HG02678 (cell line): ENCODE results near the gene DNMT1.
"Not testable (repeated sequence)": the region's sequence is repeated elsewhere in the genome, so short reads cannot be mapped to it uniquely, and the experiment has no call there.

ENCODE experiments used
- ATAC-seq: cut with Tn5 transposase; IDR thresholded peaks from one replicate; pipeline ENCODE4 v1.9.1; 2021; ENCODE audit warnings: mild to moderate bottlenecking, moderate library complexity; ENCODE audit not compliant: unreplicated experiment

Gene DNMT1

DNA sequence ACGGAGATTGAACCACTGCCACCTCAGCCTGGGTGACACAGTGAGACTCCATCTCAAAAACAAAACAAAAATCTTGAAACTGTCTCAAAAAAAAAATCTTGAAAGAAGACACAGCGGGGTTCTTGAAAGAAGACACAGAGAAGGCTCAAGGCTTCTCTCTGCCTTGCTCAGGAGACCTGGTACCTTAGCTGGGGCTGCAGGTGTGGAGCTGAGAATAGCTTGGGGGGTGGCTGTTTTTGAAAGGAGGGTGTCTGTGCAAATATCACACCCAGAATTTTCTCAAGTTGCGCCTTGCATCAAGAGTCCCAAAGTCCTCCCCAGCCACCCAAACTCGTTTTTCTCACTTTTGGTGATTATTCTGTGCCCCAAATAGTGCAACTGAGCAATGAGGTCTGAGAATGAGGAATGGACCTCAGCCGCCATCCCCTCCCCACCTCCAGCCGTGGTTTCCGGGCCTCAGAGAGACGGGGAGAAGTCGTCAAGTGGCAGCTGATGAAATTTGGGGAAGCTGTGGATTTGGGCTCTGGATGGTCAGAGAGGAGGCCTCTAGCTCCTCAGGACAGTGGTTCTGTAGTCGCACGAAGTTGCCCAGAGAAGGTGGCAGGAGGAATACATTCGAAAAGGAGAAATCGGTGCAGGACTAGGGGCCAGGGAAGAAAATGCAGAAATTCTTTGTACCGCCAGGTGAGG is 27.6 kb upstream of the DNMT1 start:
- no peak for ATAC-seq

DNA sequence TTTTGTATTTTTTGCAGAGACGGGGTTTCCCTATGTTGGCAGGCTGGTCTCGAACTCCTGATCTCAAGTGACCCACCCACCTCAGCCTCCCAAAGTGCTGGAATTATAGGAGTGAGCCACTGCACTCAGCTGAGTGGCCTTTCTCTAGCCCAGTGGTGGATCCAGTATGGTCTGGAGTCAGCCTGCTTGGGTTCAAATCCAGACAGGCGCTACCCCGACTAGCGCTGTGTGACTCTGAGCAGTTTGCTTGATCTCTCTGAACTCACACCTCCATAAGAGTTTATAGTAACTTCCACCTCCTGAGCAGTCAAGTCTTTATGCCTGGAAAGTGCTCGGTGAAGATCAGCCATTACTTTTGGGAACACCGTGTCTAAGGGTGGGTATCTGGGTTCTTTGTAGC is 25.9 kb upstream of the DNMT1 start:
- no peak for ATAC-seq

DNA sequence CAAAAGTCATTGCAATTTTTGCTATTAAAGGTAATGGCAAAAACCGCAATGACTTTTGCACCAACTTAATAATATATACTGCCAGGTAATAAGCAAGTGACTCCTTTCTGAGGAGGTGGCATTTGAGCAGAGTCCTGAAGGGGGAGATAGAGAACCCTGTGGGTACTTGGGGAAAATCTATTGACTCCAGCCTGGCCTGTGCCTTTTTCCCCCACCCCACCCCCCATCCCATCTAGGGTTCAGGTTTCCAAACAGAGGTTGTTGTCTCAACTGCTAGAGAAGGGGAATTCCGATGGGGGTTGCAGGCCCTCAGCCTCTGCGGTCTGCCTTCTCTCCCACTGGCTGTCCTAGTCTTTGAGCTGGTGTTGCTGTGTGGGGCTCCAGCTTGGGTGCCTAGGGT is 24.9 kb upstream of the DNMT1 start:
- no peak for ATAC-seq

DNA sequence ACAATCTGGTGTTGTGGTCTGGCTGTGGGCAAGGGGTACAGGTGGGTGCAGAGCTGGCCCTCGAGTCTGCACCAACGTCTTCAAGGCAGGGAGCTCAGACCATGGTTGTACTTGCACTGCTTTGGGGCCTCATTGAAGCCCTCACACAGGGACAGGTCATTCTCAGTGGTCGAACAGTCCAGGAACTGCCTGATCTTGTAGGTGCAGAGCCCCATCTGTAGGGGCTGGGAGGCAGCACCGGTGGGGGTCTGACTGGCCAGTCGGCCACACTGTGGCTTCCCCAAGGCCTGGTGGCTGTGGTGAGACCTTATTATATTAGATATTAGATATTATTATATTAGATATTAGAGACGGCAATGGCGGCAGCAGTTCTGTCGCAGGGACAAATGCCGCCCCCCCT is 22.3 kb upstream of the DNMT1 start:
- no peak for ATAC-seq

DNA sequence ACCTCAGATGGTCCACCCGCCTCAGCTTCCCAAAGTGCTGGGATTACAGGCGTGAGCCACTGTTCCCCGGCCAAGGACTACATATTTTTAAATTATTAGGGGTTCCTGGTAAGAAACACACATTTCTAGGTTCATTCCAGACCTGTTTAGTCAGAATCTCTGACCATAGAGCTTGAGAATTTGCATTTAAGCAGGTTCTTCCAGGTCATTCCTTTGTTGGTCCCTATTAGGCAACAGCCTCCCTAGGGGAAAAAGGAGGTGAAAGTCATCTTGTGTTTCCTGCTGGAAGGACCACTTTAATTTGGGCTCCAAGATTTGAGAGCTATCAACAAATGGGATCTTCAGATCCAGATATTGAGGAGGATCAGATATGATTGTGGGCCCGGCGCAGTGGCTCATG is 20.0 kb upstream of the DNMT1 start:
- ATAC-seq: no peak

DNA sequence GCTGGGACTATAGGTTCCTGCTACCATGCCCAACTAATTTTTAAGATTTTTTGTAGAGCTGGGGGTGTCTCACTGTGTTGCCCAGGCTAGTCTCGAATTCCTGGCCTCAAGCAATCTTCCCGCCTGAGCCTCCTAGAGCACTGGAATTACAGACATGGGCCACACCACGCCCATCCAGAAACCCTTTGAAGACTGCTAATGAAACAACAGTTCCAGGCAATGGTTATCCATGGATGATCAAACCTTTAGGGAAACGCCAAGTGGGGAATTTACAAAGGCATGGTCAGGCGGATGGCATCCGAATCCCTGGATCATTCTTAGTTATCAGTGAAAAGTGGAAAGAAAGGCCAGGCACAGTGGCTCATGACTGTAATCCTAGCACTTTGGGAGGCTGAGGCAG is 16.9 kb upstream of the DNMT1 start:
- no peak for ATAC-seq

DNA sequence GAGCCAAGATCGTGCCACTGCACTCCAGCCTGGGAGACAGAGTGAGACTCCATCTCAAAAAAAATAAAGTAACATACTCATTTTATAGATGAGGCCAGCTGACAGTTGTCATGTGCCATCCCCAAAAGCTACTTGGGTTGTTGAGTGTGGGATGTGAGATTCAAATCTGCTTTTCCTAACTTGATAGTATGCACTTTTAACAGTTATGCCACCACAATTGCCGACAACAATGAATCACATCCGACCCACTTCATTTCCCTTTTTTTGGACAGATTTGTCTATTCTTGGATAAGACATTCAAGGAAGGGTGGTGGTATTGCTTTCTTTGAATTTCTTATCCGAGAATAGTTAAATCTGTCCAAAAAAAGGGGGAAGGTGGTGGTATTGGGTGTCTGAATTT is 16.3 kb upstream of the DNMT1 start:
- ATAC-seq: no peak

DNA sequence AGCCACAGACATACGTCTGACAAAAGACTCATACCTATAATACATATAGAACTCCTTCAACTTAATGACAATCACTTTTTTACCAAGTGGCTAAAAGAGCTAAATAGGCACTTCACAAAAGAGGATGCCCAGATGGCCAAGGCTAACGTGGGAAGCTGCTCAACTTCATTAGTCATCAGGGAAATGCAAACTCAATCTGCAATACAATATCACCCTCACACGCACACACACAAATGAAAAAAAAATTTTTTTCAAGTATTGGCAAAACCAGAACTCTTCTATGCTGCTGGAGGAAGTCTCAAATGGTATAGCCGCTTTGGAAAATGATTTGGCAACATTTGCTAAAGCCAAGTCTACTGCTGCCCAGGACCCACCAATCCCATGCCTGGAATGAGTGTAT is 14.6 kb upstream of the DNMT1 start:
- no peak for ATAC-seq

DNA sequence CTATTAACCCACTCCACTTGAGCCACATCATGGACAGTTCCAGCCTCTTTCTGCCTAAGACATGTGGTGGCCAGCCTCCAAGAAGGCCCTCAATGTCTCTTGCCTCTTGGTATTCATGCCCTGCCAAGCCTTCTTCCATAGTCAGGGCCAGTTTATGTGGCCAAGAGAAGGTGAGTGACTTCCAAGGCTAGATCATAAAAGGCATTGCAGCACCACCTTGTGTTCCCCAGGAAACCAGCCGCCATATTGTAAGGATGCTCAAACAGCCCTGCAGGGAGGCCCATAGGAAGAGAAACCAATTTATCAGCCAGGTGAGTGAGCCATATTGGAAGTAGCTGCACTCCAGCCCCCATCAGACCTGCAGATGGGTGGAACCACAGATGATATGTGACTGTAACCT is 12.3 kb upstream of the DNMT1 start:
- no peak for ATAC-seq

DNA sequence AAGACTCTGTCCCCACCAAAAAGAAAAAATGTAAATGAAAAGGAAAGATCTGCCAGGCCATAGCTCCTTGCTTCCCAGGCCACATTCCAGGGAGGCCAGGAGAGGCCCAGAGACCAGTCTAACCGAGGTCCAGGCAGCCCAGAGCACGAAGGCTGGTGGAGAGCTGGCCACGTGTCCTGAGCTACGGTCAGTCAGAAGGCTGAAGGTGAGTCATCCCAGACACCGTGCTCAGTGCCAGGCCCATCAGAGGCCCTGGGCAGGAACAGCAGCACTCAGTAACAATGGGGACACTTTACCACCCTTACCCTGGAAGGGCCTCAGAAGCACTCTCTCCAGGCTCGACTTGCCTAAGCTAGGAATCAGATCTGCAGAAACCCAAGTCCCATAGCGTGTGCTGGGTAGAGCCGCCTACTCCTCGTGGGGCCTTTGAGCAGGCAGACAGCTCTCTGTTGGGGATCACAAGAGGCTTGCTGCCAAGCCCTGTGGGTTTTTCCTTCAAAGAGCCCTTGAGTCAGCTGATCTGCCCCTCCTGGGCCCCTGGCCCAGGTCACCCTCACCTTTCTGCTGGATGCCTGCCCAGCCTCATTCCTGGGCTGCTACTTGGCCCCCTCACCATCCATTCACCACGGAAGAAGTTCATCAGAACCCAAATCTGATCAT is 11.6 kb upstream of the DNMT1 start:
- no peak for ATAC-seq

DNA sequence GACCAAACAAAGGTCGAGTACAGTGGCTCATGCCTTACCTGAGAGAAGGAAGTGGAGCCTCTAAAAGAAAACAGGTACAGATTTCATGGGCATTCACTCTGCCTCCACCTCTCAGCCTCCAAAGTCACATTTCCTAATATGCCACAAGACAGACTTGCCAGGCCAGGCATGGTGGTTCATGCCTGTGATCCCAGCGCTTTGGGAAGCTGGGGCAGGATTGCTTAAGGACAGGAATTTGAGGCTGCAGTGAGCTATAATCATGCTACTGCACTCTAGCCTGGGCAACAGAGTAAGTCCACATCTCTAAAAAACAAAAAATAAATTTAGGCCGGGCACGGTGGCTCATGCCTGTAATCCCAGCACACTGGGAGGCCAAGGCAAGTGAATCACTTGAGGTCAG is 10.9 kb upstream of the DNMT1 start:
- no peak for ATAC-seq

DNA sequence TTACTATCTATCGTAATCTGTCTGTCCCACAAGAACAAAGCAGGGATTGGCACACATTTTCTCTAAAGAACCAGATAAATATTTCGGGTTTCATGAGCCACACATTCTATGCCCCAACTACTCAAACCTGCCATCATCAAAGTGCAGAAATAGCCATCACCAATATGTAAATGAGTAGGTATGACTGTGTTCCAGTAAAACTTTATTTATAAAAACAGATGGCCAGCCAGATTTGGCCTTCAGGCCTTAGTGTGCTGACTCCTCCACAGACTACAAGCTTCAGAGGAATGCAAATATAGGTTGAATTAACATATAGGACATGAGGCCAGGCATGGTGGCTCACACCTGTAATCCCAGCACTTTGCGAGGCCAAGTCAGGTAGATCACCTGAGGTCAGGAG is 8.9 kb upstream of the DNMT1 start:
- ATAC-seq: no peak

DNA sequence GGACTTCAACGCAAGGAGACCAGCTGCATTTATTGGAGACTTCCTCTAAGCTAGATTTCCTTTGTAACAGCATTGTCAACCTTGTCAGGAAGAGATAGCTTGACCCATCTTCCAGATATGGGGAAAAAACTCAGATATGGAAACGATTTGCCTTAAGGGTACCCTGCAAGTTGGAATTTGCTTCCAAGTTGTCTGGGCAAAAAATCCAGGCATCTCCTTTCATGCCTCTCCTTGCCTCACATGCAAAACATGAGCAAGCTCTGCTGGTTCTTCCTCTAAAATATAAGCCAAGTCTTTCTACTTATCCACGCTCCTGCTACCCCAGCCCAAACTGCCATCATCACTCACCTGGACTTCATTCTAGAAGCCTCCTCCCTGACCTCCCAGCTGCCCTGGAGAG is 6.4 kb upstream of the DNMT1 start:
- ATAC-seq: no peak

DNA sequence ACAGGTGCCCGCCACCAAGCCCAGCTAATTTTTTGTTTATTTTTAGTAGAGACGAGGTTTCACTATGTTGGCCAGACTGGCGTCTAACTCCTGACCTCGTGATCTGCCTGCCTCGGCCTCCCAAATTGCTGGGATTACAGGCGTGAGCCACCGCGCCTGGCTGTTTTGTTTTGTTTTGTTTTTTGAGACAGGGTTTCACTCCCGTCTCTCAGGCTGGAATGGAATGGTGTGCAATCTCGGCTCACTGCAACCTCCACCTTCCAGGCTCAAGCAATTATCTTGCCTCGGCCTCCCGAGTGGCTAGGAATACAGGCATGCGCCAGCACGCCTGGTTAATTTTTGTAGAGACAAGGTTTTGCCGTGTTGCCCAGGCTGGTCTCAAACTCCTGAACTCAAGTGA is 5.3 kb upstream of the DNMT1 start:
- ATAC-seq: not testable (repeated sequence)

DNA sequence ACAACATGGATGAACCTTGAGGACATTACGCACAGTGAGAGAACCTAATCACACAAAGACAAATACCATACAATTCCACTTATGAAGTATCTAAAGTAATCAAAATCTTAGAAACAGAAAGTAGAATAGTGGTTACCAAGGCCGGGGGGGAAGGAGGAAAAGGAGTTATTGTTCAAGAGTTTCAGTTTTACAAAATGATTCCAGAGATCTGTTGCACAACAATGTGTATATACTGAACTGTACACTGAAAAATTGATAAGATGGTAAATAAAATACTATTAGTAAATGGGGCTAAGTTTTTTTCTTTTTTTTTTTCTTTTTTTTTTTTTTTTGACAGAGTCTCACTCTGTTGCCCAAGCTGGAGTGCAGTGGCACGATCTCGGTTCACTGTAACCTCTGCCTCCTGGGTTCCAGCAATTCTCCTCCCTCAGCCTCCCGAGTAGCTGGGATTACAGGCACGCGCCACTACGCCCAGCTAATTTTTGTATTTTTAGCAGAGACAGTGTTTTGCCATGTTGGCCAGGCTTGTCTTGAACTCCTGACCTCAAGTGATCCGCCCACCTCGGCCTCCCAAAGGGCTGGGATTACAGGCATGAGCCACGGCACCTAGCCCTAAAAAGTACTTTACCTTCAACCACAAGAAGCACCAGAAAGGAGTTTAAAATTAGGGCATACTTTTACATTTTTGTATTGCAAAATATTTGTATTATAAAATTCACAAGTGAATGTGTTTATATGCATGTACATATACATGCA is 4.3 kb upstream of the DNMT1 start:
- not testable (repeated sequence) for ATAC-seq

DNA sequence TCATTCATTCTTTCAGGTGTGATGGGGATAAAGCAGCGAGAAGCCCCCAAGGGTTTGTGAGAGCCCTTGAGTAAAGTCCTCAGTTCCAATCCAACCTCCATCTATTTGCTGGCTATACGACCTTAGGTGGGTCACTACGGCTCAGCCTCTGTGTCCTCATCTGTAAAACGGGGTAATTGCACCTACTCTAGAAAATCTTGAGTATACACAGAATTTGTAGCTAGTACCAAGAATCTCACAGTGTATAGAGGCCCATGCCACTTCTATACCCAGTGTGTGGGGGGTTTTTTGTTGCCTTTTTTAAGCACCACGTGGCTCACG is 406 bp upstream of the DNMT1 start:
- ATAC-seq: no peak

DNA sequence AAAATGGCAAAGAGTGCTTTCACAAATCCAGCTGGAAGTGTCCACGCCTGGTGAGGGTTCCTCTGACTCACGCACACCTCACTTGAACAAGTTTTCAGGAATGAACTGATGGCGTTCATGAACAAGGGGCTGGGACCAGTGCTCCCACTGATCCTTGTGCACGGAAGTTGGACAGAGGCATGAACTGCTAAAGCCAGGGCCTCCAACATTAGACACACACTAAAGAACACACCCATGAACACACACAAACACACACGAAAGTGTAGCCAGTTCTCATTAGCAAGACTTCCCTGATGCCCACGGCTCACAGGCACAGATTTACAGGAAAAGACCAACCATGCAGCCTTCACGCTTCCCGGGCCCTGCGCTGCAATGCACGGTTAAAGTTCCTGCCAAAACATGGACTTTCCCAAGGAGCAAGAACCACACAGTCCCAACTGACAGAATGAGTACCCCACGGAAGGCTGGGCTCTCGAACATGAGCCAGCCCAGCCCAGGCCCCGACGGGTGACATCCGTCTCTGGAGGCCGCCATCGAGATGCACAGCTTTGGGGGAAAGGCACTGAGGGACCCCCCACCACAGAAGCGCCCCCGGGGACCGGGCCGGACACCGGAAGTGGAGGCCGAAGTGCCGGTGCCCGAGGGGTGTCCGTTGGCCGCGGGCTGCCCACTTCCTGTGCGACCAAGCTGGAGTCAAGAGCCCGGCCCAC is 808 bp downstream of the DNMT1 start:
- ATAC-seq: peak; percentile 26

DNA sequence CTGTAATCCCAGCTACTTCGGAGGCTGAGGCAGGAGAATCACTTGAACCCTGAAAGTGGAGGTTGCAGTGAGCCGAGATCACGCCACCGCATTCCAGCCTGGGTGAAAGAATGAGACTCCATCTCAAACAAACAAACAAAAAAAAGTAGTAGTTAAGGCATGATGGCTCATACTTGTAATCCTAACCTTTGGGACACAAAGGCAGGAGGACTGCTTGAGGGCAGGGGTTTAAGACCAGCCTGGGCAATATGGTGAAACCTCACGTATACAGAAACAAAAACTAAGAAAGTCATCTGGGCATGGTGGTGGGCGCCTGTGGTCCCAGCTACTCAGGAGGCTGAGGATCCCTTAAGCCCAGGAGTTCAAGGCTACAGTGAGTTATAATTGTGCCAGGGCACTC is 1.8 kb downstream of the DNMT1 start:
- no peak for ATAC-seq

DNA sequence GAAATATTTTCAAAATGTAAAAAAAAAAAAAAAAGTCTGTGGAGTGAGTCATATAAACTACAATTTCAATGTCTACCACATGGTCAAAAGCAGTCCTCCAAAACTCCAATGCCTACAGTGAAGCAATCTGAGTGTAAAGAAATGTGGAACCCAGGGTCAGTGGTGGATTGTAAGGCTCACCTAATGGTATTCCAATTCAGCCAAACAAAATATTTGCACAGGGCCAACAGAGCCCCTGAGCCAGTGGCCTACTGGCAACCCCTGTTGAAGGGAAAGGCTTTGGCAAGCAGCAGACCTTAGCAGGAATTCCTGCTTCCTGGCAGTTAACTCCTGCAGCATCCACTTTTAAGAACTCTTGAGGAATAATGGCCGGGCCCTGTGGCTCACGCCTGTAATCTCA is 3.4 kb downstream of the DNMT1 start:
- ATAC-seq: no peak

DNA sequence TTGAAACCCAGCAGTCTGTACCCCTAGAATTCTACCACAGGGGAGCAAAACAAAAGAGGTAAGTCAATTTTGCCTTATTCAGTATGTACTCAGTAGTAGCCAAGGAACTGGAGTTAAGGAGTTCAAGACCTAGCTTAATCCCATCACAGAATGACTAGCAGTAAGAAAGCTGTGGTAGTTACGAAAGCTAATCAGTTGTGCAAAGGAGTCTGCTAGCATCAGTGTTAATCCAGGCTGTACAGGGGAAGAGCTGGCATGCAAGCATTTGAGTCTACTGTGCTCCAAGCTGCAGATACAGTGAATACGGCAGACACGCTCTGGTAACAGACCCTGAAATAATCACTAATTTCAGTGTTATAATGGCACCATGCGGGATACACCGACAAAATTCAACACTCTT is 4.7 kb downstream of the DNMT1 start:
- no peak for ATAC-seq

DNA sequence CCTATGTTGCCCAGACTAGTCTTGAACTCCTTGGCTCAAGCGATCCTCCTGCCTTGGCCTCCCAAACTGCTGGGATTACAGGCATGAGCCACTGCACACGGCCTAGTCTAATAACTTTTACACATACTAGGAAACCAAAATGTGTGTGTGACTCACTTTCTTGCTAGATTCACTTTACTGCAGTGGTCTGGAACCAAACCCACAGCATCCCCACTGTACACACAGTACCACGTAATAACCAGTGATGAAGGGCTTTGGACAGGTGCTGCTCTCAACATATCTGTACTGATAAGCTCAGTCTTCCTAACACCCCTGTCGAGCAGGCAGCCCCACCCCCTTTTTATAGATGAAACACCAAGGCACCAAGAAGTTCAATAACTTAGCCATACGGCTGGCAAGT is 5.1 kb downstream of the DNMT1 start:
- ATAC-seq: no peak

DNA sequence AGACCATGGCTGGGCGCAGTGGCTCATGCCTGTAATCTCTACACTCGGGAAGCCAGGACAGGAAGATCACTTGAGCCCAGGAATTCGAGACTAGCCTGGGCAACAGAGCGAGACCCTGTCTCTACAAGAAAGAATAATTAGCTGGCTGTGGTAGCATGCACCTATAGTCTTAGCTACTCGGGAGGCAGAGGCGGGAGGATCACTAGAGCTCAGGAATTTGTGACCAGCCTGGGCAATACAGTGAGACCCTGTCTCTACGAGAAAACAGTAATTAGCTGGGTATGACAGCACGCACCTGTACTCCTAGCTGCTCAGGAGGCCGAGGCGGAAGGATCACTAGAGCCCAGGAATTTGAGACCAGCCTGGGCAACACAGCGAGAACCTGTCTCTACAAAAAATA is 7.4 kb downstream of the DNMT1 start:
- no peak for ATAC-seq
